Activated CD8-positive, alpha-beta memory T cell treated with anti-CD3 and anti-CD28 coated beads, Interleukin-2, amount 50 U/mL, for 1 hour (primary cell): ENCODE measurements around the gene USP17L21.
"Not testable (repeated sequence)": the region's sequence is repeated elsewhere in the genome, so short reads cannot be mapped to it uniquely, and the experiment has no call there.

Source experiments
- DNase-seq: peaks from one replicate; pipeline ENCODE4 v3.0.0-alpha.2; 2020; ENCODE audit errors: extremely low read depth

USP17L21 gene

GRCh38 chr4:9262572-9262971, at the start of gene USP17L21:
USP17L21 (plus strand) TSS chr4:9262872; CDS start chr4:9262872, 0 bp downstream.
- DNase-seq = not testable (repeated sequence)

- DNase-seq = not testable (repeated sequence)
Measured at GRCh38 chr4:9214701-9215100, 48.0 kb upstream of the USP17L21 start.

- DNase-seq = not testable (repeated sequence)
Measured at GRCh38 chr4:9215105-9215504, 47.6 kb upstream of the USP17L21 start, which contains the start of gene USP17L11. USP17L11 (plus strand) TSS chr4:9215405; CDS start chr4:9215405, 0 bp downstream.

GRCh38 chr4:9219852-9220251, 42.8 kb upstream of the USP17L21 start, which contains the start of gene USP17L12:
USP17L12 (plus strand) TSS chr4:9220152; CDS start chr4:9220152, 0 bp downstream.
- DNase-seq = not testable (repeated sequence)

- not testable (repeated sequence) for DNase-seq
Measured at GRCh38 chr4:9224596-9224995, 38.1 kb upstream of the USP17L21 start, which contains the start of gene USP17L13. USP17L13 (plus strand) TSS chr4:9224896; CDS start chr4:9224896, 0 bp downstream.

- DNase-seq = not testable (repeated sequence)
Measured at GRCh38 chr4:9230249-9230648, 32.4 kb upstream of the USP17L21 start.

GRCh38 chr4:9234085-9234484, 28.6 kb upstream of the USP17L21 start, which contains the start of gene USP17L15:
USP17L15 (plus strand) TSS chr4:9234385; CDS start chr4:9234385, 0 bp downstream.
- not testable (repeated sequence) for DNase-seq

- DNase-seq = not testable (repeated sequence)
Measured at GRCh38 chr4:9238461-9238860, 24.2 kb upstream of the USP17L21 start.

- not testable (repeated sequence) for DNase-seq
Measured at GRCh38 chr4:9243579-9243978, 19.1 kb upstream of the USP17L21 start, which contains the start of gene USP17L17. USP17L17 (plus strand) TSS chr4:9243879; CDS start chr4:9243879, 0 bp downstream.

GRCh38 chr4:9247953-9248680, 14.6 kb upstream of the USP17L21 start, which contains the start of gene USP17L18:
USP17L18 (plus strand) TSS chr4:9248630; CDS start chr4:9248630, 0 bp downstream.
- not testable (repeated sequence) for DNase-seq

- not testable (repeated sequence) for DNase-seq
Measured at GRCh38 chr4:9253078-9253477, 9.6 kb upstream of the USP17L21 start, which contains the start of gene USP17L19. USP17L19 (plus strand) TSS chr4:9253378; CDS start chr4:9253378, 0 bp downstream.

- DNase-seq = not testable (repeated sequence)
Measured at GRCh38 chr4:9257824-9258223, 4.8 kb upstream of the USP17L21 start, which contains the start of gene USP17L20. USP17L20 (plus strand) TSS chr4:9258124; CDS start chr4:9258124, 0 bp downstream.

- DNase-seq = not testable (repeated sequence)
Measured at GRCh38 chr4:9267319-9267718, 4.6 kb downstream of the USP17L21 start, which contains the start of gene USP17L22. USP17L22 (plus strand) TSS chr4:9267619; CDS start chr4:9267619, 0 bp downstream.

- not testable (repeated sequence) for DNase-seq
Measured at GRCh38 chr4:9271719-9272118, 9.0 kb downstream of the USP17L21 start.
